Breast epithelium (tissue), 4 donors: ENCODE data around the gene PTPRO. TPM values are rescaled to one million over a fixed set of nuclear protein-coding genes. Genes with fewer than 3 reads are reported as not detected.

ENCODE experiments used
- DNase-seq, 2 donors: peaks; one replicate each; pipeline ENCODE4 v3.0.0-alpha.2; 2019; ENCODE audit warnings: low spot score in 2 of 2
- H3K27ac ChIP-seq, 2 donors: fragments of 200-600 bp; sonication (generic) in 1 of 2; one replicate each; pipeline ENCODE4 v1.5.1; 2016 to 2019; ENCODE audit warnings: mild to moderate bottlenecking in 1 of 2
- H3K27me3 ChIP-seq, 2 donors: fragments of 200-600 bp; sonication (generic) in 1 of 2; one replicate each; pipeline versions ENCODE4 v1.5.1 to v1.6.0; 2017 to 2019; ENCODE audit warnings: control low read depth in 1 of 2, mild to moderate bottlenecking in 1 of 2
- H3K36me3 ChIP-seq: fragments of 200-600 bp; one replicate; pipeline ENCODE4 v1.5.1; 2019
- H3K4me1 ChIP-seq, 2 donors: fragments of 200-600 bp; sonication (generic); one replicate each; pipeline ENCODE4 v1.5.1; 2016 to 2019; ENCODE audit warnings: control low read depth in 1 of 2
- H3K4me3 ChIP-seq, 3 donors: fragments of 200-600 bp; sonication (generic); 1 replicate in 2 of 3; 2 replicates in 1 of 3; pipeline ENCODE4 v1.5.1; 2016 to 2019; ENCODE audit warnings: mild to moderate bottlenecking in 3 of 3, moderate library complexity in 2 of 3
- H3K9me3 ChIP-seq, 2 donors: fragments of 200-600 bp; sonication (generic) in 1 of 2; one replicate each; pipeline ENCODE4 v1.5.1; 2016 to 2019; ENCODE audit warnings: control low read depth in 1 of 2
- CTCF ChIP-seq, 3 donors: fragments of 450-650 bp; IDR thresholded peaks; one replicate each; pipeline ENCODE4 v1.5.1; 2016 to 2017; ENCODE audit warnings: antibody characterized with exemption in 3 of 3, mild to moderate bottlenecking in 3 of 3, moderate library complexity in 3 of 3
- POLR2A ChIP-seq: fragments of 450-650 bp; IDR thresholded peaks from one replicate; pipeline ENCODE4 v1.6.1; 2016; ENCODE audit warnings: antibody characterized with exemption, mild to moderate bottlenecking, moderate library complexity
- POLR2AphosphoS5 ChIP-seq, 3 donors: sonication (generic); formaldehyde crosslinking; IDR thresholded peaks; one replicate each; pipeline ENCODE4 v1.6.1; 2017; ENCODE audit warnings: antibody characterized with exemption in 3 of 3
- intact Hi-C: fragments of 100-400 bp; cut with DNase I; formaldehyde crosslinking; loops from one replicate; pipeline ENCODE4 v1.15.1; 2023; ENCODE audit warnings: low total_unique reads
- total RNA-seq, 3 donors: library from RNA; depleted of rRNA; stranded (reverse); fragments of >200 nt; gene quantifications; one replicate each; pipeline ENCODE4 v1.1.0, GENCODE V29; 2016

Gene PTPRO
- total RNA-seq, 3 donors from 2014 or later = 1.3 to 5.3 (median 2.5) TPM

GRCh38 chr12:15536446-15536845 lies 214.1 kb downstream of the PTPRO start:
- TF ChIP-seq POLR2AphosphoS5 (IDR thresholded peaks at IDR 0.05) (no peak), POLR2A (no peak), CTCF (IDR thresholded peaks at IDR 0.05) (no peak)
- no peak overlapping the region for H3K4me3 ChIP-seq
- H3K36me3 ChIP-seq = no peaks in the 10 kb centered on the region
- DNase-seq = no peak
- no peaks in the 10 kb centered on the region for H3K9me3 ChIP-seq
- intact Hi-C loops = no loop called here
- H3K27me3 ChIP-seq = no peaks in the 10 kb centered on the region
- no peaks in the 10 kb centered on the region for H3K4me1 ChIP-seq
- H3K27ac ChIP-seq = no peak overlapping the region

GRCh38 chr12:15538881-15539280 lies 216.6 kb downstream of the PTPRO start:
- intact Hi-C loops = no loop called here
- Histone ChIP-seq H3K4me3 (no peak overlapping the region), H3K27ac (no peak overlapping the region), H3K4me1 (no peaks in the 10 kb centered on the region), H3K9me3 (no peaks in the 10 kb centered on the region), H3K27me3 (no peaks in the 10 kb centered on the region), H3K36me3 (no peaks in the 10 kb centered on the region)
- DNase-seq = no peak
- TF ChIP-seq CTCF (IDR thresholded peaks at IDR 0.05) = no peak
- TF ChIP-seq POLR2AphosphoS5 (IDR thresholded peaks at IDR 0.05) = no peak
- TF ChIP-seq POLR2A = no peak

- intact Hi-C loops = no loop called here
- no peaks in the 10 kb centered on the region for H3K36me3 ChIP-seq
- H3K4me3 ChIP-seq = no peak overlapping the region
- H3K27ac ChIP-seq = no peak overlapping the region
- DNase-seq = no peak
- no peaks in the 10 kb centered on the region for H3K9me3 ChIP-seq
- no peaks in the 10 kb centered on the region for H3K27me3 ChIP-seq
- TF ChIP-seq POLR2AphosphoS5 (IDR thresholded peaks at IDR 0.05) (no peak), POLR2A (no peak), CTCF (IDR thresholded peaks at IDR 0.05) (no peak)
- no peaks in the 10 kb centered on the region for H3K4me1 ChIP-seq
These were observed 217.7 kb downstream of the PTPRO start for GRCh38 chr12:15540005-15540404.

- intact Hi-C loops = no loop called here
- Histone ChIP-seq H3K27ac (no peak overlapping the region), H3K36me3 (no peaks in the 10 kb centered on the region), H3K4me3 (no peak overlapping the region), H3K9me3 (no peaks in the 10 kb centered on the region), H3K4me1 (no peaks in the 10 kb centered on the region), H3K27me3 (no peaks in the 10 kb centered on the region)
- TF ChIP-seq CTCF (IDR thresholded peaks at IDR 0.05) (no peak), POLR2AphosphoS5 (IDR thresholded peaks at IDR 0.05) (no peak), POLR2A (no peak)
- no peak for DNase-seq
These were observed 218.2 kb downstream of the PTPRO start for GRCh38 chr12:15540469-15540872.

GRCh38 chr12:15541996-15542631 lies 219.8 kb downstream of the PTPRO start:
- H3K36me3 ChIP-seq = no peaks in the 10 kb centered on the region
- no peak overlapping the region for H3K27ac ChIP-seq
- TF ChIP-seq CTCF (IDR thresholded peaks at IDR 0.05) = no peak
- TF ChIP-seq POLR2A = no peak
- TF ChIP-seq POLR2AphosphoS5 (IDR thresholded peaks at IDR 0.05) = no peak
- intact Hi-C loops = no loop called here
- H3K4me1 ChIP-seq = no peaks in the 10 kb centered on the region
- no peaks in the 10 kb centered on the region for H3K27me3 ChIP-seq
- no peaks in the 10 kb centered on the region for H3K9me3 ChIP-seq
- DNase-seq = no peak
- H3K4me3 ChIP-seq = no peak overlapping the region
